NCI-H748 (cell line): ENCODE data around the gene KAT2A.
A peak's percentile ranks its signal among the peaks of the same experiment; 100 is the strongest.
"Not testable (repeated sequence)": the region's sequence is repeated elsewhere in the genome, so short reads cannot be mapped to it uniquely, and the experiment has no call there.

ENCODE experiments used
- DNase-seq: peaks from one replicate; lab custom pipeline; 2025; ENCODE audit not compliant: unreplicated experiment; lab: John Stamatoyannopoulos, UW

Gene KAT2A

DNA sequence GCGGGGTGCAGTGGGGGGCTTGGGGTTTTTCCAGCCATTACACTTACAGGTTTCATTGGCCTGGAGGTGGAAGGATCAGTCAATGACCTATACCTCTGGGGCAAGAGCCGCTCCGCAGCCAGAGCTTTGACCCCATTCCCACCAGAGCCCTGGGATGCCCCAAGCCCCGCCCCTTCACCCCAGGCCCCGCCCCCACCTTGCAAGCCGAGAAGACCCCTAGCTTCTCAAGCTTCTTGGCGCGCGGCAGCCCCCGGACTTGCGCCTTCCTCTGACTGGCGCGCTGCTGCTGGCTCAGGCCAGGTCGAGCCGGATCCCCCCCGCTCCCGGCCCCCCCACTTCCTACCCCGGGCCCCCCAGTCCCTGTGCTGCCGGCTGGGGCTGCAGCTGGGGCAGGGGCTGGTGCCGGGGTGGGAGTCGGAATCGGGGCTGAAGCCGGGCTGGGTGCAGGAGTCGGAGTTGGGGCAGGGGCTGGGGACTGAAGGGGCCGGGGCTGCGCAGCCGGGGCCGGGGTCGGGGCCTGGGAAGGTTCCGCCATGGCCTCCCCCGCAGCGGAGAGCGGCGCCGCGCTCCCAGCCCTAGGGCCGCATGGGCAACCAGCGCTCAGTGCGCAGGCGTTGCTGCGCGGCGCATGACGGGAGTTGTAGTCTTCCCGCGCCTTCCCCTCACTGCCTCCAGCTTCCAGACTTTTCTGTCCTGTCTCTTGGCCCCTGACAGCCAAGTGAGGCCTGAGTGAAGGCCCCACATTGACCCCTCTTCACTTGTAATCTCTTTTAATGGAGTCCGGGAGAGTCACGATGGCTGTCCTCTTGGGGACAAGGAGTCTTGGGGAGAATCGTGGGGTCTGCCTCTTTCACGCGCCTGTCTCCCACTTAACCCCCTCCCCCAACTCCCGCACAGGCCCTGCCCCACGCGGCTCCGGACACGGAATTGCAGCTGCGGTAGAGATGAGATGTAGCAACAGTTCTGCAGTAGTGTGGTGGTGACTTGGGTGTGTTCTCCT is at the start of gene KAT2A:
Gene KAT2A, minus strand, starts transcription at position 598 of the 1,000 bp plus-strand sequence. Its CDS starts 63 bp downstream, at position 535.
- DNase-seq = peak; percentile 88

DNA sequence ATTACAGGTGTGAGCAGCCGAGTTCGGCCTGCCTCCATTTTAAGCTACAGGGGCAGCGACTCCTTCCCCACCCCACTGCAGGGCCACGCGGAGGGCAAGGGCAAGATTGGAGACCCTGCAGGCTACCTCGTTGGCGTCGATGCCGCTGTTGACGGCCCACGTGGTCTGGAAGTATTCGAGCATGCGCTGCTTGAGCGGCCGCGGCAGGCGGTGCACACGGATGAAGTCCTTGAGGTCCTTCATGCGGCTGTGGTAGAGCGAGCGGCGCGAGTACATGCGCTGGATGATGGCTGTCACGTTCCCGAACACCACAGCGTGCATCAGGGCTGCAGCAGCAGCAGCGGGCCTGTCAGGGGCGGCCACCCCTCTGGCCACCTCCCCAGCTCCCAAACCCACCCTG is 48.2 kb upstream of the KAT2A start:
- DNase-seq = no peak

DNA sequence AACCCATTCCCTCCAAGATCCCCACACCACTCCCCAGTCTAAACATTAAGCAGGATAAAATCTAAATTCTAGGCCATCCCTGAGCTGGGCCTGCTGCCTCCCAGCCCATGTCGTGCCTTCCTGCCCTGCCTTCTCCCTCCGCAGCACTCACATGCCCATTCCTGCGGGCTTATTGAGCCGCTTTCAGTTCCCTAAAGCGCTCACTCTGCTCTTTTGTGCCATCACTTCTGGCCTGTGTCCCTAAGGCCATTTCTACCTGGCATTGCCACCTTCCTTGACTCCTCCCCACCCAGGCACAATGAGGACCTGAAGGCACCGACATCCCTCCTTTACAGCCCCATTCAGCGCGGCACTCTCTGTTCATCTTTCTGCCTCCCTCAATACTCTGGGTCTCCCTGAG is 46.6 kb upstream of the KAT2A start:
- no peak for DNase-seq

DNA sequence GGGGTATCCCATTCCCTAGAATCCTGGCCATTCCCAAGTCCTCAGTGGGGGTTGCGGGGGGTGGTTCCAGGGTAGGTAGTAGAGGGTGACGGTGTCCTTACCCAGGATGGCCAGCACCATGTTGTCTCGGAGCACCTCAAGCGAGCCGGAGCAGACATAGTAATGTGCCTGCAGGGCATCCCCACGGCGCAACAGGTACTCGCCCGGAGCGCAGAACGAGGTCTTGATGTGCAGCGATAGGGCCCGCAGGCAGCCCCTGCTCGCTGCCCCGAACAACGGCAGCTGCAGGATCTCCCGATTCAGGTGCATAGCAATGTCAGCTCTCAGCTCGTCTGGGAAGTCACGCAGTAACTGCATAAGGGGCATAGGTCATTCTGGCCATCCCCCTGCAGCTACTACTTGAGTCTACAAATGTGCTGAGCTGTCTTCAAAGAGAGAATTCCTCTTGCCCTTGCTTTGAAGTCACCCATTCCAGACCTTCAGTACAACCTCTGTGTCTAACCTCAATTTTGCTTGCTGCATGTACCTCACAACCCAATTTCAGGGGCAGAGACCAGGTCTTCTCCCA is 45.1 kb upstream of the KAT2A start:
- DNase-seq = no peak

DNA sequence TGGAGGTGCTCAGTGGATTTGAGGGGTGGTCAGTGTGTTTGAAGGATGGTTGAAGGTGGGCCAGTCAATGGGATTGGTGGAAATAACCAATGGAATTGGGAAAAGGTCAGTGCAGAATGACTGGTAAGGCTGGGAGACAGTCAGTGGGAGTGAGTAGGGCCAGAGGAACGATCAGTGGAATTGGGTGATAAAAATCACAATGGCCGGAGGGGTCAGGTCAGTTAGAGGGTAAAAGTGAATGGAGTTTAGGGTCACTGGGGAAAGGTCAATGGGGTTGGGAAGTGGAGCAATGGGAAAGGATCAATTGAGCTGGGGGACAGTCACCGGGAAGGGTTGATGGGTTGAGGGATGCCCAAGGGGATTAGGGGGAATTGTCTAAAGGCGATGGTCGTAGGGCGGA is 44.6 kb upstream of the KAT2A start:
- no peak for DNase-seq

DNA sequence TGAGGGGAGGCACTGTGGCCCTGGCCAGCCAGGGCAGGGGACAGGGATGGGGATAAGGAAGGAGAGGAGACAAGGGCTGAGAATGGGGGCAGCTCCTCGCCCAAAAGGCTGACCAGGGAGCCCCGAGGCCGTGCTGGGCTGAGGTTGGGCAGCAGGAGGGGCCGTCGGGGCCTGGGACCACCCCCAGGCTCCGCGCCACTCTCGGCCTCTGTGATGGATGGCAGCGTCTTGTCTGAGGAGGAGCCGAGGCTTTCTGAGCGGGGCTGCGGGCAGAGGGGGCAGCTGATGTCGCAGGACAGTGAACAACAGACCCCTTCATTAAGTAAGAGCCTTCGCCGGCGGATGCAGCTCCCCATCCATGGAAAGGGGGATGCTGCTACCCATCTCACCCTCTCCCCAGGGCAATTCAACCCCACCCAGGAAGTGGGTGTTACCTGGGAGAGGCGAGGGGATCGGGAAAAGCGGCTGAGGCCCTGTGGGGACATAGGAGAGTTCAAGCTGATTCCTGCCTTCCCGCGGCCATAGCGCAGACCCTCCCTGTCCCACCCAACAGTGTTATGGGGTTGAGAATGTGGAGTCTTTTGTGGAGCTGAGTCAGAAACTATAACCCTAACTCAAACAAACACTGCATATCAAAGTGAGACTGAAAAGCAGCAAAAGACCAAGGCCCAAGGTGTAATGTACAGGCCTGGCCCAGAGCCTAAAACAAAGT is 42.7 kb upstream of the KAT2A start:
- no peak for DNase-seq

DNA sequence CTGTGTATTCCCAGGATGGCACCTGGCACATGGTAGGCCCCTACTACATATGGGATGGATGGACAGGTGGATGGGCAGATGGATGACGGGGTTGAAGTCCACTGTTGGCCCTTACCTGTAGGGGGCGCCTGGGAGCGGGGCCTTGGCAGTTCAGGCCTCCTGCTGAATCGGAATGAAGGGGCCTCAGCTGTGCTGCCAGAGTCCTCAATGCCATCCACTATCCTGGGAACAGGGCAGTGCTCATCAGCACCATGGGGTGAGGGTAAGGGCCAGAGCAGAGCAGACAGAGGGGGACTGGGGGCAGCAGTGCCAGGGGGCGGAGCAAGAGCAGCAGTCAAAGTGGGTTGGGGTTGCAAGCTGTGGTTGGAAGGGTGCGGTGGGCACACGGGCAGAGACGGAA is 41.9 kb upstream of the KAT2A start:
- DNase-seq = peak; percentile 10

DNA sequence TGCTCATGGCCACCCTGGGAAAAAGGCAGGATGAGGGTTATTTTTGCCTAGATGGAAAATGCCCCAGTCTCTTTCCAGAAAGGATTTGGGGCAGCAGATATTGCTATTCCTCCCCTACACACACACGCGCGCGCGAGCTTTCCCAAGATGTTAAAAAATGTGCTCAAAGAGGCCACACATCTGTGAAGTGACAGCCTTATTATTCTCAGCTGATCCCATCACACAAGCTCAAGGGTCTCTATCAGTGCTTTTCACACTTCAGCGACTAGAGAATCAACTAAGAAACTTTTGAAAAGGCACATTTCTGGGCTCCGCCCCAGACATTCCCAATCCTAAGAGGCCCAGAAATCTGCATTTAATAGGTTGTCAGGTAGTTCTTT is 39.4 kb upstream of the KAT2A start:
- no peak for DNase-seq

DNA sequence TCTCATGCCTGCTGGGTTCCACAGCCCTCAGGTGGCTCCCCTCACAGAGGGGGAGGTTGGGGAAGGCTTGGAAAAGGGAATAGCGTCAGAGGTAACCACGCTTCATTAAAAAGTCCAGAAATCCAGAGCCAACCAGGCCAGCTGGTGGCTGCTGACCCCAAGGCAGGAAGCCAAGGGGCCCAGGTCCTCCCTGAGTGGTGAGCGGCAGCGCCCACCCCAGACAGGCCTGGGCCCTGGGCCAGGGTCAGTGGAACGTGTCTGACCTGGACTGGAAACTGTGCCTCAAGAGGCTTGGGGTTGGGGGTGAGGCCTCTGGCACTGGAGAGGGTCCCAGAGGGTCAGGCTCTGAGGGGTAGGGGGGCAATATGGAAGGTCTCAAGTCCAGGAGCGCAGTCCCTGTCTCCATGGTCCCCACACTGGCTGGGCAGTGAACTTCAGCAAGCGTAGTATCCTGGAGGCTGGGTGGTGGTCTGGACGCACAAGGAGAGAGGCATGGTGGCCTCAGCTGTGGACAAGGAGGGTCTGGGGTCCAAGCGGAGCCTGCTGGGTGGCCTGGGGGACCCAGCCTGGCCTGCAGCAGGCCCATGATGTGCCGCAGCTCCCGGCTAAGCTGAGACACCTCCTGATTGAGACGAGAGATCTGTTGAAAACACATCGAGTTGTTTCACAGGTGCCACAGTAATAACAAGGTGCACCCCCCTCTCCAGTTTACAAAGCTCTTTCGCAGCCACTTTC is 38.8 kb upstream of the KAT2A start:
- DNase-seq = no peak

DNA sequence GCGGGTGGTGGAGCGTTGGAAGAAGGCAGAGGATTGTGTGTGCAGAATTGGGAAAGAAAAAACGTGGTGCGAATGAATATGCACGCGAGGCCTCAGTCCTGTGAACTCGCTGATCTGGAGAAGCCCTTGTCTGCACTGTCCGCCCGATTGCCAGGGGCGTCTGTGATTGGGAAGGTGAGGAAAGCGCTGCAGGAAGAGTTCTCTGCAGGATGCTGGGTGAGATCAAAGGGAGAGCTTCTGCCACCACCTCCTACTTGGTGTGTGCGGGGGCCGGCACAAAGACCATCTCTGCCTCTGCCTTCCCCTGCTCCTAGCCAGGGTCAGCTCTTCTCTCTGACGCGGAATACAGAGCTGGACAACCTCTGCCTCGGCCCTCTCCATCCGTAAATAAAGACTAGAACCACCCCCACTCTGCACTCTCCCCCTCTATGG is 34.5 kb upstream of the KAT2A start:
- peak; percentile 11 for DNase-seq

DNA sequence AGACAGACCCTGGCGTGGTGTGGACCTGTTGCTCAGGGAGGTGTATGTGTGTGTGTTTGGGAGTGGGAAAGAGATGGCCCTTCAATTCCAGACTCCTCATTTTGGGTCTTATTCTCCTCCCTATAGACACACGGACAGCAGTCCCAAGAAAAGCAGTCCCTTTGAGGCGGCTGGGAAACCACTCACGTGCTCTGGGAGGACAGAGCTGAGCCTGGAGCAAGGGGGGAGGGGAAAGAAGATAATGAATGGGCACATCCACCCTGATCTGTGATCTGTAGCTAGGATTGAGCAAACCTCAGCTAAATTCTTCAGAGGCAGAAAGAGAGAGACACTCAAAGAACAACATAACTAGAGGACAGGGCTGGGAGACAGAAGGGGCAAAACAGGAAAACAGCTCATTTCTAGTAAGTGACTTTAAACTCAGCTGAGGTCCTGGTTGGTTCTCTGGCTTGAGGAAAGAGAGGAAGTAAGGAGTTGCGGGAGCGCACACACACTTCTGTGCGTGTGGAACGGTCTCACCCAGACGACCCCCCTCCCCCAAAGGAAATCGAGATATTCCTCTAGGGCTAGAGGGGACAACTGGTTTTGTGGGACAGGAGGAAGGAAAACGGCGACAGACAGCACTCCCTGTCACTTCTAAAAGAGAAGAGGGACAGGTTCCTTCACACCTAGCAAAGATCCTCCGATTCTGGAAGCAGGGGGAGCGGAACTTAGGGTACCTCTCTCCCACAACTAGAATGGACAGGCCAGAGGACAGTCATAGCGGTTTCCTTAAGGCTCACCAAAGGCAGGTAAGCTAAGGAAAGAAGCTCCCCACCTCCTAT is 33.0 kb upstream of the KAT2A start:
- no peak for DNase-seq

DNA sequence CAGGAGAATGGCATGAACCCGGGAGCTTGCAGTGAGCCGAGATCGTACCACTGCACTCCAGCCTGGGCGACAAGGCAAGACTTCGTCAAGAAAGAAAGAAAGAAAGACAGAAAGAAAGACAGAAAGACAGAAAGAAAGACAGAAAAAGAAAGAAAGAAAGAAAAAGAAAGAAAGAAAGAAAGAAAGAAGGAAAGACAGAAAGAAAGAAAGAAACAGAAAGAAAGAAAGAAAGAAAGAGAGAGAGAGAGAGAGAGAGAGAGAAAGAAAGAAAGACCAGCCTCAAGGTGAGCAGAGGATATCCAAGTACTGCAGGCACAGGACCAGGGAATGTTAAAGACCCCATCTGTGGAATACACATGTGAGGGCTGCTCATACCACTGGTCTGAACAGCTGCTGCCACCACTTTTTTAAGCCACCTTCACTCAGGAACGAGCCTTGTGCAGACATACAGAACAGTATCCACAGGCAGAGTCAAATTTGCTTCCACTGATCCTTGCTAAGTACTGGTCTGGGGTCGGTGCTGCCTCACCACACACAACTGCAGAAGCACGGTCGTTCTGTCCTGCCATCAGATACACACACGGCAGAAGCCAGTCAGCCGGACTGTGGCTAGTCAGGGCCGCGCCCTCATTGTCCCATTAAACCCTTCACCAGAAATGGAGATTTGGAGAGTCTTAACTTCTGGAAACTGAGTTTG is 25.9 kb upstream of the KAT2A start:
- DNase-seq = no peak

DNA sequence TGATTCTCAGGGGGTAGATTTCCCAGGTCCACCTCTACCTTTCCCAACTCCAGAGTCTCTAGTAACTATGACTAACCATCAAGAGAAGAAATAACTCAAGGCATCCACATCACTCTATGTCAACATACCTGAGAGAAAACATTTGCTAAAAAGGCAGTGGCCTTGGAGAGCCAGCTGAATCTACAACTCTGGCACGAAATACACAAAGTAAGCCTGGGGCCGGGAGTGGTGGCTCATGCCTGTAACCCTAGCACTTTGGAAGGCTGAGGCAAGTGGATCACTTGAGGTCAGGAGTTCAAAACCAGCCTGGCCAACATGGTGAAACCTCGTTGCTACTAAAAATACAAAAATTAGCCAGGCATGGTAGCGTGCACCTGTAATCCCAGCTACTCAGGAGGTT is 22.0 kb upstream of the KAT2A start:
- DNase-seq = not testable (repeated sequence)

DNA sequence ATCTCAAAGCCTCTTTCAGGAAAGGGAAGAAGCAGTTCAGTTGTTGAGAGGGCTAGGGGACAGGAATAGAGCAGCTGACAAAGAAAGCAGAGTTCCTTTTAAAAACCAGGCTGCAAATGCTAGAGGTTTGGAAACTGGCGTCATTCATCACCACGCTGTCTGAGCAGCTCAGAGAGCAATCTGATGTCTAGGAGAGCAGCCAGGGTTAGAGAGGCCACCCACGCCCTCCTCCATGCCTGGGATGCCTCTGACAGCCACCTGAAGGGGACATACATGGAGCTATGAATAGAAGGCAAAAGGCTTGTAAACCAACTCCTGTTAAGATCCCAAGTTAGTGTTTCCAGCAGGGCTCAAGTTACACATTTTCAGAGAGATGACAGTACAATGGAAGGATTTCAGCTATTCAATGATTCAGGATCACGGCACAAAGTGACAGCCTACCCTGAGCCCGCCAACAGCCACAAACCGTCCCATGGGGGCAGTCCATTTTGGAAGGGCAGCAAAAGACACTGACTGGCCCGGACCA is 21.3 kb upstream of the KAT2A start:
- no peak for DNase-seq

DNA sequence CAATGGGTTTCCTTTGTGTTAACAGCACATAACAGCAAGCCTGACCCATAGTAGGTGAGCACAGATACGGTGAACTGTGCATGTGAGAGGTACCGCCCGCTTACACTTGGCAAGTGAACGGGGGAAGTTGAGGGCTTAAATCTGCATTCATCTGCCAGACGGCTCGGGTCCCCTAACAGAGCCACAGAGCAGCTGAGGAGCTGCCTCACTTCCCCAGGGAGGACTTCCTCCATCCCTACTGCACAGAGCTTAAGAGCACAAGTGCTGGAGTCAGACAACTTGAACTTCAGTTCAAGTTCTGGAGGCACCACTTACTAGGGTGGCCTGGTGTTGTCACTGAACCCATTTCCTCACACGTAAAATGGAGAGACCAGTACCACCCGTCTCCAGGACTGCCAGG is 20.2 kb upstream of the KAT2A start:
- no peak for DNase-seq

DNA sequence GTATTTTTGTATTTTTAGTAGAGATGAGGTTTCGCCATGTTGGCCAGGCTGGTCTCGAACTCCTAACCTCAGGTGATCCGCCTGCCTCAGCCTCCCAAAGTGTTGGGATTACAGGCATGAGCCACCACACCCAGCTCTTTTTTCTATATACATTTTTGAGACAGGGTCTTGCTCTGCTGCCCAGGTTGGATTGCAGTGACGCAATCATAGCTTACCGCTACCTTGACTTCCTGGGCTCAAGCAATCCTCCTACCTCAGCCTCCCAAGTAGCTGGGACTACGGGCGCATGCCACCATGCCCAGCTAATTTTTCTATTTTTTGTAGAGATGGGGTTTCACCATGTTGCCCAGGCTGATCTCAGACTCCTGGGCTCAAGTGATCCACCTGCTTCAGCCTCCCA is 19.5 kb upstream of the KAT2A start:
- DNase-seq = not testable (repeated sequence)

DNA sequence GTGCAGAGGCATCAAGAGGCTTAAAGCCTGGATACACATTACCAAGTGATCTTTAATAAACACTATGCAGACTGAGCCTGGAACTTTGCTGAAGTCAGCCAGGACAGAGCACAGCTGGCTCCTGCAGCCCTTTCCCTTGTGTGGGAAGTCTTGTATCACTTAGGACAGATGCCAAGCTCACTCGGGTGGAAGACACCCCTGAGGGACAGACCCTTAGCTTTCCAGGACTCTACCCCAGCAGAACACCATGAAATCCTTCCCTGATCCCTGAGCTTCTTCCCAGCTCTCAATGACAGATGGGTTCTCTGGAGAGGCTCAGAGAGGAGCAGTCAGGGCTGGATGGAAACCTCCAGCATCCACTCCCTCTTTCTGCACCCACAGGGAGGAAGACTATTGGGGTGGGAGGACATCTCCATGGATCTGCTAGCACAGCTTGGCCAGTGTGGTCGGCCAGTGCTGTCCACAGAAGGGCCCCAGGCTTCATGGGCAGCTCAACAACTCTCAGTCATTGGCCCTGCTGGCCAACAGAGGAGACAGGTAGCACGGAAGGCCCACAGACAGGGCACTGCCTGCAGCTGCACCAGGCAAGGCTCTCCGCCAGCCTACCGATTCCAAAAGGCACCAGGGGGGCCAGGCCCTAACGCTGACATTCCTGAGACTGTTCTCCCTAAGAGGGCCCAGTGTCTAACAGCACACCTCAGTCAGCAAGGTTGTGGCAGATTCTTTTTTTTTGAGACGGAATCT is 17.8 kb upstream of the KAT2A start:
- no peak for DNase-seq

DNA sequence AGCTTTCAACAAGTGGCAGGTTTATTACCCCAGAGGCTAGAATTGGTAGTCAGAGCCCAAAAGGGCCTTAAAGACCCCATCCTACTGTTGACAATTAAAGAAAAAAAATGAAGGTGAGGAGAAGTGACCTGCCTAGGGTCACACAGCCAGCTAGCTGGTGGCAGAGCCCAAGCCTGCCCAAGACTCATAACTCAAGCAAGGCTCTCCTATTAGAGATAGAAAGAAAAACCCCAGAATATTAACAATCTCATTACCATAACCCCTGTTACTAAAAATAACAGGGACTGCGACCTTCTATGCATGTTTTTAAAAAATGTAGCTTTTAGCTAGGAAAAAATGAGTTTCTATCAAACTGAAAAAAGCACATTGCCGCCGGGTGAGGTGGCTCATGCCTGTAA is 15.5 kb upstream of the KAT2A start:
- no peak for DNase-seq
